ENCODE data around the gene GALR1.
"Not testable (repeated sequence)": the region's sequence is repeated elsewhere in the genome, so short reads cannot be mapped to it uniquely, and the experiment has no call there.

Gene GALR1

GRCh38 chr18:77249569-77250500 is at the start of gene GALR1:
Gene GALR1 (plus strand): TSS chr18:77249848. CDS start chr18:77250549, 701 bp downstream.
- DNase-seq: no peak

GRCh38 chr18:77201506-77201905 is 48.1 kb upstream of the GALR1 start:
- DNase-seq: no peak

DNA sequence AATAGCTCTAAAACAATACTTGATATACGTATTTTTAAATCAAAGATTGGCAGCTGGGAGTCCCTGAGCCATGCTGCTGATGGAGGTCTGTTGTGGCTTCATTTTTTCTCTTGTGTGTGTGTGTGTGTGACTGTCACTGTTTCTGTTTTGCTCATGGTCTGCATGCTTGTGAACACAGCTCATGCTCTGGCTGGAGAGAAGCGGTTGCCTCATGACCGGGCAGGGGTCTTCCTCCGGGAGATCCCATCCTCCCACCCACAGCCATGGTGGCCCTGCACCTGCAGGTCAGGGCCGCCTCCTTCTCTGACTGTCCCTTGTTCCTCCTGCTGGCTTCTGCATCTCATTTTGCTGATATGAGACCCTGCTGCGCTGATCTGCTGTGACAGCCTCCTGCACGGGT is 47.3 kb upstream of the GALR1 start:
- DNase-seq: no peak

- no peak for DNase-seq
Observed at GRCh38 chr18:77203071-77203470, 46.6 kb upstream of the GALR1 start.

GRCh38 chr18:77203851-77204250 is 45.8 kb upstream of the GALR1 start:
- DNase-seq: no peak

DNA sequence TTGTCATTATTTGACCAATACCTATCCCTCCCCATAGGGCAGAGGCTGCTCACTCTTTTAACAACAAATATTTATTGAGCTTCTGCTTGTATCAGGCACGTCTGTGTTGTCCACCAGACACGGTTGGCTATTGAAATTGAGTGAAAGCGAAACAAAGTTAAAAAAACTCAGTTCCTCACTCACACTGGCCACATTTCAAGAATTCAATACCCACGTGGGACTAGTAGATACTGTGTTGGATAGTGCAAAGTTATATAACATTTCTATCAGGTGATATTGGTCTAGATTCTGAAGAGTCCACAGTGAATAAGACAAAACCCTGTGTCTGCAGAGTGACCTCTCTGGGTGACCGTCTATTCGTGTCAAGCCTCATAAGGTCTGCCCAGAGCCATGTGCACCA is 43.9 kb upstream of the GALR1 start:
- DNase-seq: no peak

- DNase-seq: no peak
Observed at GRCh38 chr18:77206676-77207374, 42.8 kb upstream of the GALR1 start.

- DNase-seq: peak; percentile 58
Observed at GRCh38 chr18:77207540-77207939, 42.1 kb upstream of the GALR1 start.

- peak; percentile 64 for DNase-seq
Observed at GRCh38 chr18:77208964-77209363, 40.7 kb upstream of the GALR1 start.

GRCh38 chr18:77209587-77209986 is 40.1 kb upstream of the GALR1 start:
- DNase-seq: no peak

DNA sequence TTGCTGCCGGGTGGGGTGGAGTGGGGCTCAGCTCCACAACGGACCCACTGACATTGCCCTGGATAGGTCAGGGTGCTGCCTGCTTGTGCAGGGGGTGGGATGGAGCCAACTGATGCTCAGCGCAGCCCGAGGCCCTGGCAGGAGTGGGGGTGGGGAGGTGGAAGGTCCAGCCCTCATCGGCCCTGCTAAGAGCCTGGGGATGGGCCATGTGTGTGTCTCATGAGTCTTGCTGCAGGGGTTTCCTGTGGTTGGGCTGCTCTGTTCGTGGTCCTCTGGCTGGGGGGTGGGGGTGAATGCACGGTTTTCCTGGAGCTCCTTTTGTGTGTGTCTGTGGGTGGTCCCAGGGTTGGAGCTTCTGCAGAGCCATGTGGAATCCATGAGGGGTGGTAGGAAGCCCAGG is 39.4 kb upstream of the GALR1 start:
- no peak for DNase-seq

GRCh38 chr18:77218642-77219041 is 31.0 kb upstream of the GALR1 start:
- DNase-seq: no peak

DNA sequence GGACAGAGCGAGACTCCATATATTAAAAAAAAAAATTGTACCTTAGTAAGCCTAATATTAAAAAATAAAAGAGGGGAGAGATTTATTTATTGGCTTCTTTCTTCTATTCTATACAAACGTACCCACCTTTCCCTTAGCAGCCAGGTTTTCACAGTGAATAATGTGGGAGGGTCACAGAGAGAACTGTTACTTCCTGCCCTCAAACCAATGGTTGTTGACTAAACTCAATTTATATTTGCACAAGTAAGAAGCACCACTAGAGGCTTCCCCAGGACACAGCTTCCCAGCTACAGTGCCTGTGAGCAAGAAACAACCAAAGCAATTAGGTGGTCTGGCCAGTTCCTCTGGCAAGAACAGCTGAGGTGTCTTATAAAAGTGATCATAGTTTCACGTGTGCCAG is 28.9 kb upstream of the GALR1 start:
- no peak for DNase-seq

DNA sequence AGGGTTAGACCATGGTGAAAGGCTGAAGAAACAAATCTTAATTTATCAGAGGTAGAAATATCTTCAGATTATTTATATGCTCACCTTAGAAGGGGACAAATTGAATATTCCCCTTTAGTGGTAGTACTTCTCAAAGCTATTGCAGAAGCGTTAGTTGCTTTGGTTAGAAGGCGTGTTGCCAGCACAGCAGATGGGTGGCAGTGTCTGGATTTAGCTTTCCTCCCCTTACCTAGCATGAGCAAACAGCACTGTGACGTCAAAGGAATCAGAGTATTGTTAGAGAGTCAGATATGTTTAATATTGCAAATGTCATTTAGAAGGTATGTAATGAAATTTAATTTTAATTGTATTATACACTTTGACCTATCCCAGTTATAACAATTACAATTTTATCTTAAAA is 27.2 kb upstream of the GALR1 start:
- no peak for DNase-seq

GRCh38 chr18:77223221-77223639 is 26.4 kb upstream of the GALR1 start:
- peak; percentile 36 for DNase-seq

- DNase-seq: peak; percentile 14
Observed at GRCh38 chr18:77223653-77224052, 26.0 kb upstream of the GALR1 start.

DNA sequence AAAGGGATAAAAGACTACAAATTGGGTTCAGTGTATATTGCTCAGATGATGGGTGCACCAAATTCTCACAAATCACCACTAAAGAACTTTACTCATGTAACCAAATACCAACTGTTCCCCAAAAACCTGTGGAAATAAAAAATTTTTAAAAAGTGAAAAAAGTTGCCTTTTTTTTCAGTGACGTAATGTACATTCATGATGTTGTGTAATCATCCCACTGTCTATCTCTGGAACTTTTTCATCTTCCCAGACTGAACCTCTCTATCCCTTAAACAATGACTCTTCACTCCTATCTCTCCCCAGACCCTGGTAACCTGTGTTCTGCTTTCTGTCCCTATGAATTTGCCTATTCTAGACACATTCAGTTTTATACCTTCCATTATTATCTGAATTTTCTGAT is 19.0 kb upstream of the GALR1 start:
- DNase-seq: no peak

DNA sequence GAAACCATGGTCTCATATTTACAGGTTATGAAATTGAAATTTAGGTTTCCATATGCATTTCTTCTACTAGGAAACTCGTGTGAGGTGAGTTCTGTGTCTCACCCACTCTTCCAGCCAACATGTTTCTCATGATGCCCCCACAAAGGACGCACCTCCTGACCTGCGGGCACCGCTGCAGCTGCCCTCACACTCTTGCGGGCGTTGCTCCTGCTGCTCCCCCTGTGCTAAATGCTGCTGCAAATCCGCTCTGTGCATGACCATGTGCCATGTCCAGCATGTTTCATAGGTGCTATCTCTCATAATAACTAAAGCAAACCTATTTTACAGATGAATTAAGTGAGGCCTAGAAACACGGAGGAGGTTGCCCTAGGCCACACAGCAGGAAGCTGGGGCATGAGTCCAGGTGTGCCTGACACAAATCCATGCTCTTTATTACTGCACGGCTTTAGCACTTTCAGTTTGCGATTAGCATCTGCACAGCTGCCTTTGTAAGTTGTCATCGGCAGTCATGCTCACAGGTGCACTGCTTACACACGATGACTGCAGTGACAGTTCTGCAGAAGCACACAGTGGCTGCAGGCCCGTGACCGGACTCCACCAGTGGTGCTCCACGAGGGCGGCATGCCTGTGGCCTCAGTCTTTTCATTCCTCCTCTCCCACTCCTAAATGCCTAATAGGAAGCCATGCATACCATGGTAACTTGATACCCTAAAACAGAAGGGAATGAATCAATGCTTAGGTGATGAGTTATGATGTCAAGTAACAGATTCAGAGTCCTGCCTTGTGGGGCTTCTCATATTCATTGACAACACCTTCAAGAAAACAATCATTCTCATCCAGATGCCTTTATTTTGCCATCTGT is 14.9 kb upstream of the GALR1 start:
- no peak for DNase-seq

- not testable (repeated sequence) for DNase-seq
Observed at GRCh38 chr18:77239285-77239684, 10.4 kb upstream of the GALR1 start.

DNA sequence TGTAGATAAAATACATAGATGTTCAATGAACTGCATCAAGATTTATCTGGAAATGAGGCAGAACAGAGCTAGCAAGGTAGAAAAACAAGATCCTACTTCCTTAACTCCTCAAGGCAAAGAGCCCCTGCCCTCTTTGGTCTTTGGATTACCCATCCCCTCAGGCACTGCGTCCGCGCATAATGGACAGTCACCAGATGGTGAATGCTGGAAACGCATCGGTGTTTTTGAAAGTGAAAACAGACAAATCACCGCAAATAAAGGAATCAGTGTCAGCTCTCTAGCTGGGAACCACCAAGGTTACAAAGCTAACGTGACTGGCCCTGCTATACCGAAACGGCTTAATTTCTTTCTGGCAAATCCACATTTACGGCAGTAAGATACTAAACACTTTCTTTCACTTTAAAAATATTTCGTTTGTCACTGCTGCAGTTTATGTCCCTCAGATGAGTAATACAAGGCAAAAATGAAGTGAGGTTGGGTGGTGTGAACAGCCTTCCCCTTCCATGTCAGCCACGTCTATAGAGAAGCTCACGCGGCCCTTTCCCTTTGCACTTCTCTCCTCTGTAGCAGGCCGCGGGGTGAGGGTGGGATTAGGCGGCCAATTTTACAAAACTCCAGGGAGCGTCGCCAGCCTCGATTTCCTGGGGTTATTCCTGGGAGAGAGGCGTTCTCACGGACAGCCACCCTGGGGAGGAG is 627 bp upstream of the GALR1 start:
- no peak for DNase-seq

- no peak for DNase-seq
Observed at GRCh38 chr18:77250501-77250925, 865 bp downstream of the GALR1 start.

DNA sequence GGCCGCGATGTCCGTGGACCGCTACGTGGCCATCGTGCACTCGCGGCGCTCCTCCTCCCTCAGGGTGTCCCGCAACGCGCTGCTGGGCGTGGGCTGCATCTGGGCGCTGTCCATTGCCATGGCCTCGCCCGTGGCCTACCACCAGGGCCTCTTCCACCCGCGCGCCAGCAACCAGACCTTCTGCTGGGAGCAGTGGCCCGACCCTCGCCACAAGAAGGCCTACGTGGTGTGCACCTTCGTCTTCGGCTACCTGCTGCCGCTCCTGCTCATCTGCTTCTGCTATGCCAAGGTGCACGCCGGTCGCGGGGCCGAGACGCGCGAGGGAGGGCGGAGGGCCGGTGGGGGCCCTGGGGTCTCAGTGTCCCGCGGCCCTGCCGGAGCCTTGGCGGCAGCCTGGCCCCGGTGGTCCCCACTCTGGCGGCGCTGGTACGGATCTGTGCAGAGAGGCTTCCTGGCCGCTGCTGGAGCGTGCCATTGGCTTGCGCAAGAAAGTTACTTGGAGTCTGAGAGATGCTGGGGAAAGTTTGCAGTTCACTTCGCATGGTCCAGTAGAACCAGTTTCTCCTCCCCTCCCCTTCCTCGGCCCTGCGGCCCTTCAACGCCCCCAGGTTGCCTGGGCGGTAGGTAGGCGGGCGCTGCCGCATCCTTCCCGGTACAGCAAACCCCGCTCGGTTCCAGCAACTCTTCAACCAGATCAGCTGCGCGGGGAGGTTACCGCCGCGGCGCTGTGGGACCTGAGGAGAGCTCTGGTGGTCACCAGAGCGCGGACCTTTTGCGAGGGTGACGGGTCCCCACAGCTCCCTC is 1.5 kb downstream of the GALR1 start:
- DNase-seq: no peak

Measured in activated CD4-positive, alpha-beta T cell treated with anti-CD3 and anti-CD28 coated beads, Interleukin-2, Interleukin-6, amounts not matched to agents 100 ng/mL and 50 ng/mL, durations not matched to agents 16 hours and 8 hours (primary cell).